GM23338 (cell line): ENCODE measurements around the gene RIOK1.

Experiments
- CREB1 ChIP-seq: fragments of 250-450 bp; sonication (Bioruptor Pico); IDR thresholded peaks from 2 replicates; pipeline ENCODE4 v1.5.0; 2020; ENCODE audit warnings: low read depth, mild to moderate bottlenecking, moderate library complexity
- EZH2 ChIP-seq: fragments of 200-600 bp; sonication (generic); IDR thresholded peaks from one replicate; pipeline ENCODE4 v1.8.0; 2017; ENCODE audit warnings: antibody characterized with exemption, mild to moderate bottlenecking, low read depth; ENCODE audit not compliant: unreplicated experiment
- JUNB ChIP-seq: IDR thresholded peaks from one replicate; pipeline ENCODE4 v1.6.1; 2016; ENCODE audit warnings: antibody characterized with exemption; ENCODE audit not compliant: unreplicated experiment
- NANOG ChIP-seq: IDR thresholded peaks from 2 replicates; pipeline ENCODE4 v1.6.1; 2016; ENCODE audit warnings: antibody characterized with exemption, borderline replicate concordance
- POLR2AphosphoS5 ChIP-seq: IDR thresholded peaks from 2 replicates; pipeline ENCODE4 v1.6.1; 2016; ENCODE audit warnings: antibody characterized with exemption, low read depth
- TF ChIP-seq, protein P1 (sequence below), 2 experiments: fragments of 200-600 bp in 1 of 2; sonication (generic) in 1 of 2; conservative IDR thresholded peaks; 2 replicates each; pipeline versions ENCODE4 v1.5.1 to v1.6.1; 2016 to 2017; ENCODE audit warnings: antibody characterized with exemption in 2 of 2, low read depth in 2 of 2, mild to moderate bottlenecking in 2 of 2, moderate library complexity in 1 of 2
- TF ChIP-seq, protein P2 (sequence below): IDR thresholded peaks from one replicate; pipeline ENCODE4 v1.6.1; 2018; ENCODE audit warnings: antibody characterized with exemption; ENCODE audit not compliant: unreplicated experiment

DNA sequence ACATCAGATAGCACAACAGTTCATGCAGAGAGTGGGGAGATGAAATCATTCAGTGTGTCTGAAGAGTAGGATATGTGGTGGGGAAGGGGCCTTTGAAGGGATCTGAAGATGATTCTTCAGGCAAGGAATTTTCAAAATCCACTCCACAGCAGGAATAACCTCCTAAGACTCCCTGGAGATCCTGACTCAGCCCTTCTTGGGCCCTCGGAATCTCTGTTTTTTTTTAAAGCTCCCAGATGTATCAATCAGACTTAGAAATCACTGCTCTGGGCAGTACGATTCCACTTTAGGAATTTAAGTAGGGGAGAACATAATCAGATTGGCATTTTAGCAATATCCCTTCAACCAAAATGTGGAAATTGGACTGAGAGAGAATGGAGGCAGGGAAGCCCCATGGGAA, 55.5 kb downstream of the RIOK1 start:
- TF ChIP-seq EZH2 = no peak
- TF ChIP-seq, protein P1, sequence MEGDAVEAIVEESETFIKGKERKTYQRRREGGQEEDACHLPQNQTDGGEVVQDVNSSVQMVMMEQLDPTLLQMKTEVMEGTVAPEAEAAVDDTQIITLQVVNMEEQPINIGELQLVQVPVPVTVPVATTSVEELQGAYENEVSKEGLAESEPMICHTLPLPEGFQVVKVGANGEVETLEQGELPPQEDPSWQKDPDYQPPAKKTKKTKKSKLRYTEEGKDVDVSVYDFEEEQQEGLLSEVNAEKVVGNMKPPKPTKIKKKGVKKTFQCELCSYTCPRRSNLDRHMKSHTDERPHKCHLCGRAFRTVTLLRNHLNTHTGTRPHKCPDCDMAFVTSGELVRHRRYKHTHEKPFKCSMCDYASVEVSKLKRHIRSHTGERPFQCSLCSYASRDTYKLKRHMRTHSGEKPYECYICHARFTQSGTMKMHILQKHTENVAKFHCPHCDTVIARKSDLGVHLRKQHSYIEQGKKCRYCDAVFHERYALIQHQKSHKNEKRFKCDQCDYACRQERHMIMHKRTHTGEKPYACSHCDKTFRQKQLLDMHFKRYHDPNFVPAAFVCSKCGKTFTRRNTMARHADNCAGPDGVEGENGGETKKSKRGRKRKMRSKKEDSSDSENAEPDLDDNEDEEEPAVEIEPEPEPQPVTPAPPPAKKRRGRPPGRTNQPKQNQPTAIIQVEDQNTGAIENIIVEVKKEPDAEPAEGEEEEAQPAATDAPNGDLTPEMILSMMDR (conservative IDR thresholded peaks at IDR 0.05; ENCODE audit: low read depth in 2 of 2) = no peak
- no peak for TF ChIP-seq CREB1 (CRISPR knock-in tag)
- TF ChIP-seq, protein P2, sequence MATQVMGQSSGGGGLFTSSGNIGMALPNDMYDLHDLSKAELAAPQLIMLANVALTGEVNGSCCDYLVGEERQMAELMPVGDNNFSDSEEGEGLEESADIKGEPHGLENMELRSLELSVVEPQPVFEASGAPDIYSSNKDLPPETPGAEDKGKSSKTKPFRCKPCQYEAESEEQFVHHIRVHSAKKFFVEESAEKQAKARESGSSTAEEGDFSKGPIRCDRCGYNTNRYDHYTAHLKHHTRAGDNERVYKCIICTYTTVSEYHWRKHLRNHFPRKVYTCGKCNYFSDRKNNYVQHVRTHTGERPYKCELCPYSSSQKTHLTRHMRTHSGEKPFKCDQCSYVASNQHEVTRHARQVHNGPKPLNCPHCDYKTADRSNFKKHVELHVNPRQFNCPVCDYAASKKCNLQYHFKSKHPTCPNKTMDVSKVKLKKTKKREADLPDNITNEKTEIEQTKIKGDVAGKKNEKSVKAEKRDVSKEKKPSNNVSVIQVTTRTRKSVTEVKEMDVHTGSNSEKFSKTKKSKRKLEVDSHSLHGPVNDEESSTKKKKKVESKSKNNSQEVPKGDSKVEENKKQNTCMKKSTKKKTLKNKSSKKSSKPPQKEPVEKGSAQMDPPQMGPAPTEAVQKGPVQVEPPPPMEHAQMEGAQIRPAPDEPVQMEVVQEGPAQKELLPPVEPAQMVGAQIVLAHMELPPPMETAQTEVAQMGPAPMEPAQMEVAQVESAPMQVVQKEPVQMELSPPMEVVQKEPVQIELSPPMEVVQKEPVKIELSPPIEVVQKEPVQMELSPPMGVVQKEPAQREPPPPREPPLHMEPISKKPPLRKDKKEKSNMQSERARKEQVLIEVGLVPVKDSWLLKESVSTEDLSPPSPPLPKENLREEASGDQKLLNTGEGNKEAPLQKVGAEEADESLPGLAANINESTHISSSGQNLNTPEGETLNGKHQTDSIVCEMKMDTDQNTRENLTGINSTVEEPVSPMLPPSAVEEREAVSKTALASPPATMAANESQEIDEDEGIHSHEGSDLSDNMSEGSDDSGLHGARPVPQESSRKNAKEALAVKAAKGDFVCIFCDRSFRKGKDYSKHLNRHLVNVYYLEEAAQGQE = no peak
- no peak for TF ChIP-seq NANOG
- TF ChIP-seq POLR2AphosphoS5 = no peak
- no peak for TF ChIP-seq JUNB
